ENCODE measurements around the gene NEUROD6.

NEUROD6 gene

GRCh38 chr7:31340603-31341002 lies at the start of gene NEUROD6:
Gene NEUROD6, minus strand, starts transcription at chr7:31340726. Its CDS starts 1,458 bp downstream, at chr7:31339268.
- Histone ChIP-seq H3K4me3 (ENCODE audit: low read depth, low read length) (no peak within 1 kb of the TSS), H3K36me3 (ENCODE audit: control insufficient read depth in 2 of 2, insufficient read depth in 1 of 2, low read length in 2 of 2) (no peaks in the 10 kb centered on the region), H3K9me3 (ENCODE audit: control insufficient read depth, insufficient read depth, low read depth, low read length) (no peaks in the 10 kb centered on the region), H3K27ac (ENCODE audit: extremely low read depth, low read depth, low read length) (no peak within 1 kb of the TSS), H3K4me1 (ENCODE audit: control insufficient read depth, insufficient read depth, low read length) (peaks cover 14% of the 10 kb centered on the region)
- CTCF ChIA-PET, result interaction anchor here (1.4 kb wide), 1 partner anchor 206 kb away, joined by 5 read pairs; no protein-coding TSS in a partner anchor
- TF ChIP-seq ZNF112 (tag by site-specific recombination; IDR thresholded peaks at IDR 0.05) (no peak), ZNF423 (tag by site-specific recombination; IDR thresholded peaks at IDR 0.05) (no peak), ATF2 (tag by site-specific recombination; IDR thresholded peaks at IDR 0.05; ENCODE audit: low read depth) (no peak), ZNF707 (tag by site-specific recombination; IDR thresholded peaks at IDR 0.05) (no peak), ZBTB17 (tag by site-specific recombination; IDR thresholded peaks at IDR 0.05) (no peak), ZNF473 (tag by site-specific recombination; IDR thresholded peaks at IDR 0.05) (no peak), WT1 (tag by site-specific recombination; IDR thresholded peaks at IDR 0.05) (no peak), GLI2 (tag by site-specific recombination; IDR thresholded peaks at IDR 0.05; ENCODE audit: borderline replicate concordance, low read depth) (no peak)
- POLR2A ChIA-PET, result no interaction called here

GRCh38 chr7:31384466-31384865 lies 43.9 kb upstream of the NEUROD6 start:
- CTCF ChIA-PET, result interaction anchor here (0.9 to 1.7 kb wide), 3 partner anchors 11 to 192 kb away, joined by 4 to 10 read pairs (median 5); no protein-coding TSS in a partner anchor
- no peaks in the 10 kb centered on the region for H3K9me3 ChIP-seq (ENCODE audit: control insufficient read depth, insufficient read depth, low read depth, low read length)
- H3K4me1 ChIP-seq (ENCODE audit: control insufficient read depth, insufficient read depth, low read length), result no peaks in the 10 kb centered on the region
- no peak overlapping the region for H3K27ac ChIP-seq (ENCODE audit: extremely low read depth, low read depth, low read length)
- H3K4me3 ChIP-seq (ENCODE audit: low read depth, low read length), result no peak overlapping the region
- H3K36me3 ChIP-seq (ENCODE audit: control insufficient read depth in 2 of 2, insufficient read depth in 1 of 2, low read length in 2 of 2), result no peaks in the 10 kb centered on the region
- POLR2A ChIA-PET, result no interaction called here
- TF ChIP-seq ZNF10 (tag by site-specific recombination; IDR thresholded peaks at IDR 0.05), result no peak
- TF ChIP-seq SP7 (tag by site-specific recombination; IDR thresholded peaks at IDR 0.05), result no peak

- TF ChIP-seq REPIN1 (tag by site-specific recombination; IDR thresholded peaks at IDR 0.05; ENCODE audit: low read depth) (no peak), ZNF791 (tag by site-specific recombination; IDR thresholded peaks at IDR 0.05) (no peak), ZNF701 (tag by site-specific recombination; IDR thresholded peaks at IDR 0.05) (no peak), ZNF366 (tag by site-specific recombination; conservative IDR thresholded peaks at IDR 0.05) (no peak), ZNF624 (tag by site-specific recombination; IDR thresholded peaks at IDR 0.05) (no peak), ZNF76 (tag by site-specific recombination; IDR thresholded peaks at IDR 0.05; ENCODE audit: borderline replicate concordance, low read depth) (no peak), ZBTB44 (tag by site-specific recombination; IDR thresholded peaks at IDR 0.05) (no peak), ZNF132 (tag by site-specific recombination; IDR thresholded peaks at IDR 0.05; ENCODE audit: borderline replicate concordance) (no peak), TCF7L2 (IDR thresholded peaks at IDR 0.05; ENCODE audit: borderline replicate concordance, low read depth, low read length) (no peak), ZNF175 (tag by site-specific recombination; IDR thresholded peaks at IDR 0.05) (no peak), MYNN (tag by site-specific recombination; IDR thresholded peaks at IDR 0.05; ENCODE audit: borderline replicate concordance) (no peak), ZNF354C (tag by site-specific recombination; IDR thresholded peaks at IDR 0.05; ENCODE audit: borderline replicate concordance, low read depth) (no peak), ZEB2 (tag by site-specific recombination; IDR thresholded peaks at IDR 0.05) (no peak), ZNF530 (tag by site-specific recombination; IDR thresholded peaks at IDR 0.05; ENCODE audit: low read depth) (no peak), MZF1 (tag by site-specific recombination; IDR thresholded peaks at IDR 0.05; ENCODE audit: borderline replicate concordance) (no peak), ZNF10 (tag by site-specific recombination; IDR thresholded peaks at IDR 0.05) (no peak), ZNF24 (tag by site-specific recombination; IDR thresholded peaks at IDR 0.05) (no peak), ZFP3 (tag by site-specific recombination; IDR thresholded peaks at IDR 0.05; ENCODE audit: low read depth) (no peak), ZNF510 (tag by site-specific recombination; IDR thresholded peaks at IDR 0.05; ENCODE audit: insufficient replicate concordance) (no peak), GFI1B (tag by site-specific recombination; IDR thresholded peaks at IDR 0.05) (no peak)
- no peaks in the 10 kb centered on the region for H3K36me3 ChIP-seq (ENCODE audit: control insufficient read depth in 2 of 2, insufficient read depth in 1 of 2, low read length in 2 of 2)
- H3K27ac ChIP-seq (ENCODE audit: extremely low read depth, low read depth, low read length), result no peak overlapping the region
- no peaks in the 10 kb centered on the region for H3K4me1 ChIP-seq (ENCODE audit: control insufficient read depth, insufficient read depth, low read length)
- no peaks in the 10 kb centered on the region for H3K9me3 ChIP-seq (ENCODE audit: control insufficient read depth, insufficient read depth, low read depth, low read length)
- POLR2A ChIA-PET, result no interaction called here
- H3K4me3 ChIP-seq (ENCODE audit: low read depth, low read length), result no peak overlapping the region
- CTCF ChIA-PET, result interaction anchor here (0.6 to 1.7 kb wide), 6 partner anchors 9 to 366 kb away, joined by 3 to 6 read pairs (median 4); no protein-coding TSS in a partner anchor
Observed at GRCh38 chr7:31382722-31383121, 42.2 kb upstream of the NEUROD6 start.
